B cell (primary cell): Measurements from ENCODE around the gene ATP8B3. TPM values are rescaled to one million over a fixed set of nuclear protein-coding genes. Genes with fewer than 3 reads are reported as not detected.

Source experiments
- ATAC-seq: fragments of 200-7000 bp; cut with Tn5 transposase; one replicate; pipeline ENCODE4 v1.10.0; 2021; ENCODE audit warnings: low read depth, mild to moderate bottlenecking, moderate number of reproducible peaks, moderate library complexity
- CTCF ChIA-PET: fragments of 350-600 bp; sonication (Branson Sonifier 250); formaldehyde crosslinking; loops from one replicate; lab custom pipeline; 2021; ENCODE audit warnings: antibody characterized with exemption, inconsistent platforms; lab: Charles Lee
- POLR2A ChIA-PET: fragments of 350-600 bp; sonication (Branson Sonifier 250); formaldehyde crosslinking; loops from one replicate; lab custom pipeline; 2021; ENCODE audit warnings: antibody characterized with exemption; lab: Charles Lee
- DNase-seq: peaks from one replicate; pipeline ENCODE4 v3.0.0; 2013
- H2AFZ ChIP-seq: 2 replicates; pipeline ENCODE4 v1.6.1; 2012; ENCODE audit warnings: mild to moderate bottlenecking, low read depth, low read length; ENCODE audit not compliant: insufficient read depth, poor library complexity, severe bottlenecking
- H3K27ac ChIP-seq, 2 donors: 1 replicate in 1 of 2; 2 replicates in 1 of 2; pipeline ENCODE4 v1.5.1; 2012 to 2013; ENCODE audit warnings: low read length in 2 of 2, mild to moderate bottlenecking in 2 of 2, moderate library complexity in 1 of 2
- H3K27me3 ChIP-seq, 4 experiments: fragments of 200-600 bp in 1 of 4; sonication (generic) in 1 of 4; replicated peaks in 1 of 4; 1 replicate in 2 of 4; 2 replicates in 2 of 4; pipeline versions ENCODE4 v1.6.1 to v1.7.0; 2013 to 2016; ENCODE audit warnings: low read length in 3 of 4, mild to moderate bottlenecking in 2 of 4, mixed read lengths in 1 of 4, moderate library complexity in 1 of 4; ENCODE audit not compliant: insufficient read depth in 4 of 4, control insufficient read depth in 3 of 4; ENCODE audit errors: control extremely low read depth in 1 of 4
- H3K36me3 ChIP-seq, 2 experiments: replicated peaks in 1 of 2; 1 replicate in 1 of 2; 2 replicates in 1 of 2; pipeline versions ENCODE4 v1.6.1 to v1.7.1; 2013; ENCODE audit warnings: low read length in 1 of 2; ENCODE audit not compliant: insufficient read depth in 2 of 2, control insufficient read depth in 1 of 2; ENCODE audit errors: control extremely low read depth in 1 of 2, extremely low read depth in 1 of 2
- H3K4me1 ChIP-seq, 2 donors: fragments of 200-600 bp in 1 of 2; sonication (generic) in 1 of 2; 1 replicate in 1 of 2; 2 replicates in 1 of 2; pipeline versions ENCODE4 v1.5.1 to v1.6.1; 2013 to 2017; ENCODE audit warnings: low read length in 2 of 2; ENCODE audit not compliant: control insufficient read depth in 2 of 2, insufficient read depth in 2 of 2
- H3K4me2 ChIP-seq: replicated peaks from 2 replicates; pipeline ENCODE3; 2012; ENCODE audit warnings: mild to moderate bottlenecking, low read depth, low read length; ENCODE audit not compliant: poor library complexity, severe bottlenecking
- H3K4me3 ChIP-seq, 5 experiments: fragments of 200-600 bp in 1 of 5; sonication (generic) in 1 of 5; 1 replicate in 3 of 5; 2 replicates in 2 of 5; pipeline versions ENCODE4 v1.5.1 to v1.7.0; 2011 to 2016; ENCODE audit warnings: low read length in 4 of 5, mild to moderate bottlenecking in 4 of 5, low read depth in 2 of 5, control low read depth in 1 of 5, moderate library complexity in 1 of 5; ENCODE audit not compliant: insufficient read depth in 1 of 5; ENCODE audit errors: control extremely low read depth in 1 of 5, extremely low read depth in 1 of 5
- H3K79me2 ChIP-seq: fragments of 200-600 bp; sonication (generic); one replicate; pipeline ENCODE4 v1.6.0; 2016; ENCODE audit warnings: low read length; ENCODE audit not compliant: control insufficient read depth, insufficient read depth
- H3K9ac ChIP-seq: fragments of 200-600 bp; sonication (generic); 2 replicates; pipeline ENCODE4 v1.6.1; 2017; ENCODE audit warnings: mild to moderate bottlenecking, low read length, moderate library complexity
- H3K9me3 ChIP-seq, 3 donors: one replicate each; pipeline versions ENCODE4 v1.6.1 to v1.7.1; 2013; ENCODE audit warnings: low read length in 2 of 3; ENCODE audit not compliant: control insufficient read depth in 2 of 3, insufficient read depth in 1 of 3; ENCODE audit errors: control extremely low read depth in 1 of 3
- H4K20me1 ChIP-seq: 2 replicates; pipeline ENCODE4 v1.6.0; 2012; ENCODE audit warnings: mild to moderate bottlenecking, low read length; ENCODE audit not compliant: insufficient read depth, control insufficient read depth, poor library complexity, severe bottlenecking
- H3K27ac Mint-ChIP-seq: one replicate; pipeline ENCODE4 v1.8.0; 2021; ENCODE audit warnings: mixed read lengths
- H3K27me3 Mint-ChIP-seq: one replicate; pipeline ENCODE4 v1.8.0; 2021; ENCODE audit warnings: mixed read lengths
- H3K4me1 Mint-ChIP-seq: one replicate; pipeline ENCODE4 v1.8.0; 2021; ENCODE audit warnings: mixed read lengths
- H3K4me3 Mint-ChIP-seq: one replicate; pipeline ENCODE4 v1.8.0; 2021; ENCODE audit warnings: mixed read lengths
- H3K9me3 Mint-ChIP-seq: one replicate; pipeline ENCODE4 v1.8.0; 2022; ENCODE audit warnings: mixed read lengths; ENCODE audit not compliant: insufficient read depth
- CTCF ChIP-seq: fragments of 200-600 bp; IDR thresholded peaks from one replicate; pipeline ENCODE4 v1.8.0; 2022; ENCODE audit warnings: antibody characterized with exemption, mild to moderate bottlenecking
- EZH2 ChIP-seq: IDR thresholded peaks from 2 replicates; pipeline ENCODE4 v1.6.1; 2012; ENCODE audit warnings: borderline replicate concordance, low read depth, mild to moderate bottlenecking, moderate library complexity, low read length; ENCODE audit not compliant: insufficient read depth, poor library complexity, severe bottlenecking
- WGBS: methylation state at CpG from one replicate; pipeline ENCODE4 v1.1.5; 2013; ENCODE audit warnings: missing lambda C conversion rate; ENCODE audit not compliant: insufficient coverage; 5-methylcytosine and 5-hydroxymethylcytosine counted together
- intact Hi-C: fragments of 100-400 bp; cut with micrococcal nuclease; formaldehyde crosslinking; loops from one replicate; pipeline ENCODE4 v1.10.0; 2022
- polyA plus RNA-seq: library from polyadenylated mRNA; depleted of rRNA; stranded (reverse); fragments of >200 nt; gene quantifications from 2 replicates; pipeline ENCODE4 v1.2.3, GENCODE V29; 2012
- total RNA-seq, 2 donors: library from RNA; stranded (reverse); fragments of 120-200 nt in 1 of 2; gene quantifications; 1 replicate in 1 of 2; 2 replicates in 1 of 2; pipeline versions ENCODE4 v1.2.3 to v1.2.4, GENCODE V29; 2013 to 2022

Gene ATP8B3
- total and polyA plus RNA-seq, 2 donors (not counting 1 experiment from before 2014, with no cell fraction given) = 0.89 to 5.1 TPM

DNA sequence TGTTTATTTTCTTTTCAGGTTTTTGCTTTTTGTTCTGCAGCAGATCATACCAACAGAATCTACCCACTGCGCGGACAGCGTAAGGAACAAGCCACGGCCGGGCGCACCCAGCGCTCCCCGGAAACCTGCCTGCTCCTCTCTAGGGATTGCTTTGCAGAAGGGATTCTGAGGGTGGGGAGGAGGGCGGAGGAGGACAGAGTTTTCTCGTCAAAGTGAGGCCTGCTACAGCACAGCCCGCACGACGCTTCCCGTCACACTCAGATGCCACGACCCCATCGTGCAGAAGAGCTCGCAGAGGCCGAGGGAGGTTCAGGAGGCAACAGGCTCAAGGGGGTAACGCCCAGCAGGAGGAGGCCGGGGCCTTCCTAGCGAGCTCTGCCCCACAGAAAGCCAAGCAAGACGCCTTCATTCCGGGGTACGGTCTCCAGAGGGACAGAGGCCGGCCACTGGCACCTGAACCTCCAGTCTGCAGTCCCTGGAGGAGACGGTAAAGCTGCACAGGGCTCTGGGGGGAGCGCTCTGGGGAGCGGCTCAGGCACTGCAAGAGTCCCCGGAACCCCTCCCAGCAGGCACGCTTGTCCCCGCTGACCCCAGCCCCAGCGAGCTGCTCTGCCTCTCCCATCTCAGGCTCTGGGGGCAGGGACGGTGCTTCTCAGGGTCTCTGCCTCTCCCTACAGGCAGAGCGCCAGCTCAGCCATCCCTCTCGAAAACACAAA is 29.3 kb upstream of the ATP8B3 start:
- no peak overlapping the region for H3K4me2 ChIP-seq
- H3K27me3 ChIP-seq = no peaks in the 10 kb centered on the region
- H3K4me3 ChIP-seq = no peak overlapping the region
- CTCF ChIA-PET = interaction anchor here (2.3 to 4.9 kb wide), 2 partner anchors 15 kb away, joined by 7 to 57 read pairs; no protein-coding TSS in a partner anchor
- Mint-ChIP-seq H3K27me3 (no peaks in the 10 kb centered on the region), H3K9me3 (no peaks in the 10 kb centered on the region), H3K27ac (no peak overlapping the region), H3K4me1 (peaks cover 56% of the 10 kb centered on the region), H3K4me3 (no peak overlapping the region)
- no peak overlapping the region for H3K9ac ChIP-seq
- H3K36me3 ChIP-seq = peaks cover 0 to 19% of the 10 kb centered on the region in 2 experiments
- POLR2A ChIA-PET = no interaction called here
- H4K20me1 ChIP-seq = peaks cover 98% of the 10 kb centered on the region
- no peak overlapping the region for H3K27ac ChIP-seq
- 94% methylated on average over 31 of the region's 35 CpGs for WGBS
- peaks cover 26 to 40% of the 10 kb centered on the region in 2 donors for H3K4me1 ChIP-seq
- no peak for TF ChIP-seq EZH2
- TF ChIP-seq CTCF = no peak
- intact Hi-C loops = no loop called here
- no peaks in the 10 kb centered on the region for H3K9me3 ChIP-seq
- no peak overlapping the region for H2AFZ ChIP-seq
- DNase-seq (no peak), ATAC-seq (no peak)
- peaks cover 98% of the 10 kb centered on the region for H3K79me2 ChIP-seq

DNA sequence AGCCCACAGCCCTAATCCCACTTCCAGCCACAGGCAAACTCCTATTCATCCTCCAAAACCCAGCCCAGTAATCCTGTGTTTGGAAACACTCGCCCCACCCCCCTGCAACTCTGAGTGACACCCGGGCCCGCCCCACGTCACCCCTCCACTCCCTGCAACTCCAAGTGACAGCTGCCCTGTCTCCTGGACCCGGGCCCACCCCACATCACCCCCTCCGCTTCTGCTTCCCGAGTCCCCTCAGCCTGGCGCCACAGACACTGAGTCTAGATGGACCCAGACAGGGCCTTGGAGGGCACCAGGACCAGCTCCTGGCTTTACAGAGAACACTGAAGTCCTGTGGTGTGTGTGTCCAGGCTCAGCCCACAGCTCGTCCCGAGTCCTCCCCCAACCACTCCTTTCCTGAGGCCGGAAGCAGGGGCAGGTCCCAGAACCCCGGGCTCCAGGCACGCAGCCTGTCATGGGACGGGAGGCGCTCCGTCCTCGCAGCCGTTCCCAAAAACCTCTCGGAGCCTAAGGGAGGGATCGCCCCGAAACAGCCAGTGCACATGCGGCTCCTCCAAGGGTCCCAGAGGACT is 28.6 kb upstream of the ATP8B3 start:
- peaks cover 52% of the 10 kb centered on the region for H3K4me1 Mint-ChIP-seq
- H3K4me3 Mint-ChIP-seq = no peak overlapping the region
- no peaks in the 10 kb centered on the region for H3K27me3 ChIP-seq
- no peak for ATAC-seq
- H3K9me3 Mint-ChIP-seq = no peaks in the 10 kb centered on the region
- no peak overlapping the region for H2AFZ ChIP-seq
- CTCF ChIA-PET = interaction anchor here (4.9 kb wide), 1 partner anchor 14 kb away, joined by 57 read pairs; no protein-coding TSS in a partner anchor
- H3K4me2 ChIP-seq = peak overlapping the region; percentile 15
- H3K4me1 ChIP-seq = peaks cover 18 to 32% of the 10 kb centered on the region in 2 donors
- H3K9ac ChIP-seq = no peak overlapping the region
- peaks cover 98% of the 10 kb centered on the region for H4K20me1 ChIP-seq
- H3K27ac Mint-ChIP-seq = no peak overlapping the region
- TF ChIP-seq EZH2 = no peak
- TF ChIP-seq CTCF = no peak
- intact Hi-C loops = no loop called here
- WGBS = 86% methylated on average over 18 of the region's 22 CpGs
- H3K4me3 ChIP-seq = no peak overlapping the region
- peak overlapping the region in 1 of 2 donors; percentile 33 for H3K27ac ChIP-seq
- H3K27me3 Mint-ChIP-seq = no peaks in the 10 kb centered on the region
- POLR2A ChIA-PET = no interaction called here
- no peak for DNase-seq
- no peaks in the 10 kb centered on the region for H3K9me3 ChIP-seq
- H3K36me3 ChIP-seq = peaks cover 0 to 12% of the 10 kb centered on the region in 2 experiments
- peaks cover 98% of the 10 kb centered on the region for H3K79me2 ChIP-seq
